ENCODE results near the gene SP100. TPM values are rescaled to one million over a fixed set of nuclear protein-coding genes. Genes with fewer than 3 reads are reported as not detected.

The SP100 gene
- total RNA-seq, 1 donor from 2014 or later = 169 TPM

- H3K27ac ChIP-seq (ENCODE audit: low read depth, low read length) = no peak overlapping the region
- no peak overlapping the region for H3K4me2 ChIP-seq (ENCODE audit: low read length)
- H3K36me3 ChIP-seq (ENCODE audit: insufficient read depth, low read length) = peaks cover 16% of the 10 kb centered on the region
- peaks cover 51% of the 10 kb centered on the region for H3K36me3 Mint-ChIP-seq (ENCODE audit: low read depth, unreplicated experiment)
- TF ChIP-seq CTCF (IDR thresholded peaks at IDR 0.05; ENCODE audit: insufficient read depth, low read depth, low read length) (no peak), EZH2 (IDR thresholded peaks at IDR 0.05; ENCODE audit: insufficient read depth, low read length) (no peak)
- H3K27ac Mint-ChIP-seq (ENCODE audit: unreplicated experiment) = no peak overlapping the region
- H3K79me2 ChIP-seq (ENCODE audit: insufficient read depth, low read length) = no peaks in the 10 kb centered on the region
- H2AFZ ChIP-seq (ENCODE audit: low read depth, low read length) = no peak overlapping the region
- peaks cover 7% of the 10 kb centered on the region for H3K9me3 Mint-ChIP-seq (ENCODE audit: unreplicated experiment)
- H3K4me3 ChIP-seq (ENCODE audit: insufficient read depth, low read depth, low read length) = no peak overlapping the region
- H3K4me1 ChIP-seq (ENCODE audit: insufficient read depth, low read length) = no peaks in the 10 kb centered on the region
- no peak for FAIRE-seq
- no peak overlapping the region for H3K4me3 Mint-ChIP-seq (ENCODE audit: unreplicated experiment)
- no peaks in the 10 kb centered on the region for H4K20me1 ChIP-seq (ENCODE audit: insufficient read depth, low read length)
- no peaks in the 10 kb centered on the region for H3K27me3 Mint-ChIP-seq (ENCODE audit: low read depth, unreplicated experiment)
- H3K9ac ChIP-seq (ENCODE audit: low read length) = no peak overlapping the region
- no peaks in the 10 kb centered on the region for H3K27me3 ChIP-seq (ENCODE audit: insufficient read depth, low read length)
- H3K9me3 ChIP-seq (ENCODE audit: insufficient read depth, low read depth, low read length) = no peaks in the 10 kb centered on the region
- no peaks in the 10 kb centered on the region for H3K4me1 Mint-ChIP-seq (ENCODE audit: low read depth, unreplicated experiment)
- DNase-seq (ENCODE audit: low read depth) = no peak
Observed at GRCh38 chr2:230502593-230502992, 86.6 kb downstream of the SP100 start.

GRCh38 chr2:230503798-230504197 is 87.8 kb downstream of the SP100 start:
- Histone ChIP-seq H3K9ac (ENCODE audit: low read length) (no peak overlapping the region), H4K20me1 (ENCODE audit: insufficient read depth, low read length) (no peaks in the 10 kb centered on the region), H3K79me2 (ENCODE audit: insufficient read depth, low read length) (no peaks in the 10 kb centered on the region), H3K27me3 (ENCODE audit: insufficient read depth, low read length) (no peaks in the 10 kb centered on the region), H3K27ac (ENCODE audit: low read depth, low read length) (no peak overlapping the region), H2AFZ (ENCODE audit: low read depth, low read length) (no peak overlapping the region), H3K4me3 (ENCODE audit: insufficient read depth, low read depth, low read length) (no peak overlapping the region), H3K9me3 (ENCODE audit: insufficient read depth, low read depth, low read length) (no peaks in the 10 kb centered on the region), H3K4me2 (ENCODE audit: low read length) (no peak overlapping the region), H3K36me3 (ENCODE audit: insufficient read depth, low read length) (peaks cover 16% of the 10 kb centered on the region), H3K4me1 (ENCODE audit: insufficient read depth, low read length) (no peaks in the 10 kb centered on the region)
- H3K27ac Mint-ChIP-seq (ENCODE audit: unreplicated experiment) = no peak overlapping the region
- no peak overlapping the region for H3K4me3 Mint-ChIP-seq (ENCODE audit: unreplicated experiment)
- no peaks in the 10 kb centered on the region for H3K27me3 Mint-ChIP-seq (ENCODE audit: low read depth, unreplicated experiment)
- H3K9me3 Mint-ChIP-seq (ENCODE audit: unreplicated experiment) = peaks cover 7% of the 10 kb centered on the region
- DNase-seq (ENCODE audit: low read depth) (no peak), FAIRE-seq (no peak)
- TF ChIP-seq EZH2 (IDR thresholded peaks at IDR 0.05; ENCODE audit: insufficient read depth, low read length) (no peak), CTCF (IDR thresholded peaks at IDR 0.05; ENCODE audit: insufficient read depth, low read depth, low read length) (no peak)
- peaks cover 50% of the 10 kb centered on the region for H3K36me3 Mint-ChIP-seq (ENCODE audit: low read depth, unreplicated experiment)
- no peaks in the 10 kb centered on the region for H3K4me1 Mint-ChIP-seq (ENCODE audit: low read depth, unreplicated experiment)

- no peaks in the 10 kb centered on the region for H3K27me3 Mint-ChIP-seq (ENCODE audit: low read depth, unreplicated experiment)
- peaks cover 41% of the 10 kb centered on the region for H3K36me3 Mint-ChIP-seq (ENCODE audit: low read depth, unreplicated experiment)
- H3K4me3 Mint-ChIP-seq (ENCODE audit: unreplicated experiment) = no peak overlapping the region
- DNase-seq (ENCODE audit: low read depth) (no peak), FAIRE-seq (no peak)
- no peaks in the 10 kb centered on the region for H3K9me3 ChIP-seq (ENCODE audit: insufficient read depth, low read depth, low read length)
- H4K20me1 ChIP-seq (ENCODE audit: insufficient read depth, low read length) = no peaks in the 10 kb centered on the region
- no peak overlapping the region for H3K27ac Mint-ChIP-seq (ENCODE audit: unreplicated experiment)
- no peaks in the 10 kb centered on the region for H3K27me3 ChIP-seq (ENCODE audit: insufficient read depth, low read length)
- H3K4me2 ChIP-seq (ENCODE audit: low read length) = no peak overlapping the region
- H2AFZ ChIP-seq (ENCODE audit: low read depth, low read length) = no peak overlapping the region
- no peak overlapping the region for H3K27ac ChIP-seq (ENCODE audit: low read depth, low read length)
- no peaks in the 10 kb centered on the region for H3K4me1 Mint-ChIP-seq (ENCODE audit: low read depth, unreplicated experiment)
- peaks cover 16% of the 10 kb centered on the region for H3K36me3 ChIP-seq (ENCODE audit: insufficient read depth, low read length)
- no peak overlapping the region for H3K4me3 ChIP-seq (ENCODE audit: insufficient read depth, low read depth, low read length)
- no peaks in the 10 kb centered on the region for H3K79me2 ChIP-seq (ENCODE audit: insufficient read depth, low read length)
- TF ChIP-seq EZH2 (IDR thresholded peaks at IDR 0.05; ENCODE audit: insufficient read depth, low read length) (no peak), CTCF (IDR thresholded peaks at IDR 0.05; ENCODE audit: insufficient read depth, low read depth, low read length) (no peak)
- no peaks in the 10 kb centered on the region for H3K4me1 ChIP-seq (ENCODE audit: insufficient read depth, low read length)
- peaks cover 7% of the 10 kb centered on the region for H3K9me3 Mint-ChIP-seq (ENCODE audit: unreplicated experiment)
- H3K9ac ChIP-seq (ENCODE audit: low read length) = no peak overlapping the region
Observed at GRCh38 chr2:230505162-230505561, 89.2 kb downstream of the SP100 start.

All from astrocyte (in vitro differentiated cells and primary cell).